Neutrophil (primary cell): ENCODE data around the gene PCSK2.

Source experiments
- H3K27ac ChIP-seq: fragments of 200-600 bp; sonication (generic); 2 replicates; pipeline ENCODE4 v1.5.1; 2016; ENCODE audit warnings: mild to moderate bottlenecking, moderate library complexity
- H3K27me3 ChIP-seq: fragments of 200-600 bp; sonication (generic); 2 replicates; pipeline ENCODE4 v1.6.0; 2016; ENCODE audit warnings: mild to moderate bottlenecking
- H3K36me3 ChIP-seq: fragments of 200-600 bp; sonication (generic); 2 replicates; pipeline ENCODE4 v1.5.1; 2017
- H3K4me1 ChIP-seq, 2 experiments: fragments of 200-600 bp in 1 of 2; sonication (generic) in 1 of 2; 1 replicate in 1 of 2; 2 replicates in 1 of 2; pipeline versions ENCODE4 v1.5.1 to v1.6.1; 2013 to 2016; ENCODE audit warnings: low read depth in 1 of 2, low read length in 1 of 2, mild to moderate bottlenecking in 1 of 2, moderate library complexity in 1 of 2; ENCODE audit not compliant: control insufficient read depth in 1 of 2, insufficient read depth in 1 of 2
- H3K4me3 ChIP-seq, 2 experiments: fragments of 200-600 bp in 1 of 2; sonication (generic) in 1 of 2; 1 replicate in 1 of 2; 2 replicates in 1 of 2; pipeline ENCODE4 v1.5.1; 2013 to 2016; ENCODE audit warnings: low read depth in 1 of 2, low read length in 1 of 2, mild to moderate bottlenecking in 1 of 2, moderate library complexity in 1 of 2
- H3K9me3 ChIP-seq: fragments of 200-600 bp; sonication (generic); 2 replicates; pipeline ENCODE4 v1.5.1; 2016
- CTCF ChIP-seq: fragments of 200-600 bp; sonication (generic); IDR thresholded peaks from 2 replicates; pipeline ENCODE4 v1.5.1; 2016; ENCODE audit warnings: antibody characterized with exemption

The PCSK2 gene

GRCh38 chr20:17501701-17502100 lies 274.9 kb downstream of the PCSK2 start:
- no peak overlapping the region for H3K4me3 ChIP-seq
- H3K36me3 ChIP-seq, result no peaks in the 10 kb centered on the region
- no peaks in the 10 kb centered on the region for H3K9me3 ChIP-seq
- no peak for TF ChIP-seq CTCF
- no peak overlapping the region for H3K27ac ChIP-seq
- peaks cover 8% of the 10 kb centered on the region for H3K27me3 ChIP-seq
- H3K4me1 ChIP-seq, result peaks cover 12 to 13% of the 10 kb centered on the region in 2 experiments

GRCh38 chr20:17502105-17502504 lies 275.3 kb downstream of the PCSK2 start:
- Histone ChIP-seq H3K27ac (no peak overlapping the region), H3K4me3 (no peak overlapping the region)

GRCh38 chr20:17503301-17504065 lies 276.6 kb downstream of the PCSK2 start:
- peaks cover 8% of the 10 kb centered on the region for H3K27me3 ChIP-seq
- H3K27ac ChIP-seq, result no peak overlapping the region
- no peaks in the 10 kb centered on the region for H3K9me3 ChIP-seq
- TF ChIP-seq CTCF, result no peak
- peaks cover 12 to 13% of the 10 kb centered on the region in 2 experiments for H3K4me1 ChIP-seq
- H3K36me3 ChIP-seq, result no peaks in the 10 kb centered on the region
- H3K4me3 ChIP-seq, result no peak overlapping the region

More at GRCh38 chr20:17502105-17502504, 275.3 kb downstream of the PCSK2 start:
- H3K9me3 ChIP-seq, result no peaks in the 10 kb centered on the region
- H3K27me3 ChIP-seq, result peaks cover 8% of the 10 kb centered on the region
- TF ChIP-seq CTCF, result no peak
- H3K4me1 ChIP-seq, result peaks cover 12 to 13% of the 10 kb centered on the region in 2 experiments
- no peaks in the 10 kb centered on the region for H3K36me3 ChIP-seq

GRCh38 chr20:17504066-17504897 lies 277.4 kb downstream of the PCSK2 start:
- no peak for TF ChIP-seq CTCF
- Histone ChIP-seq H3K4me1 (peaks cover 12 to 13% of the 10 kb centered on the region in 2 experiments), H3K4me3 (peak overlapping the region; percentile 49 to 61), H3K36me3 (no peaks in the 10 kb centered on the region), H3K27me3 (peaks cover 8% of the 10 kb centered on the region), H3K9me3 (no peaks in the 10 kb centered on the region), H3K27ac (no peak overlapping the region)

GRCh38 chr20:17504898-17505635 lies 278.2 kb downstream of the PCSK2 start:
- Histone ChIP-seq H3K36me3 (no peaks in the 10 kb centered on the region), H3K4me1 (peaks cover 12 to 13% of the 10 kb centered on the region in 2 experiments), H3K27ac (peak overlapping the region; percentile 65), H3K9me3 (no peaks in the 10 kb centered on the region), H3K4me3 (peak overlapping the region; percentile 49 to 61), H3K27me3 (peaks cover 8% of the 10 kb centered on the region)
- TF ChIP-seq CTCF, result peak; percentile 60
